ENCODE measurements around the gene TULP1. TPM values are rescaled to one million over a fixed set of nuclear protein-coding genes. Genes with fewer than 3 reads are reported as not detected.

The TULP1 gene
- total RNA-seq, 1 experiment from 2014 or later: not detected

- H3K4me2 ChIP-seq (ENCODE audit: low read length): peak overlapping the region; percentile 21
- no TSS peak for BruUV-seq (replicated peaks)
- H4K20me1 ChIP-seq (ENCODE audit: insufficient read depth): no peaks in the 10 kb centered on the region
- H3K9me3 ChIP-seq (ENCODE audit: control insufficient read depth in 1 of 2, insufficient read depth in 1 of 2, low read depth in 1 of 2, low read length in 2 of 2): no peaks in the 10 kb centered on the region
- H3K27ac ChIP-seq (ENCODE audit: low read depth, low read length): no peak overlapping the region; the same call in 1 of the 2 replicates
- H3K9ac ChIP-seq (ENCODE audit: low read length): no peak overlapping the region
- ATAC-seq (no peak), DNase-seq (ENCODE audit: low read depth, low spot score) (no peak)
- H3K36me3 ChIP-seq (ENCODE audit: control insufficient read depth in 1 of 2, insufficient read depth in 2 of 2, low read length in 2 of 2): no peaks in the 10 kb centered on the region
- intact Hi-C loops (cut with micrococcal nuclease): no loop called here
- no peaks in the 10 kb centered on the region for H3K9me2 ChIP-seq (ENCODE audit: insufficient read depth)
- TF ChIP-seq CEBPB (IDR thresholded peaks at IDR 0.05; ENCODE audit: low read depth): no peak
- no peak for TF ChIP-seq TCF7L2 (IDR thresholded peaks at IDR 0.05; ENCODE audit: borderline replicate concordance, extremely low read depth, insufficient read depth, insufficient read length)
- ChIA-PET CTCF (no interaction called here), POLR2A (interaction anchor here (1.4 kb wide), 1 partner anchor 10 kb away, joined by 3 read pairs; no protein-coding TSS in a partner anchor), RAD21 (ENCODE audit: low non-redundant PET in 1 of 2, low total read pairs in 2 of 2, uncharacterized antibody in 2 of 2, unreplicated experiment in 2 of 2) (no interaction called here)
- H3K4me3 ChIP-seq (replicated peaks in 1 of 2; ENCODE audit: low read depth in 1 of 2, low read length in 2 of 2): no peak overlapping the region
- no peak overlapping the region for H2AFZ ChIP-seq (ENCODE audit: low read depth, low read length, poor library complexity, severe bottlenecking)
- H3K79me2 ChIP-seq (ENCODE audit: insufficient read depth, low read length): peaks cover 64% of the 10 kb centered on the region
- peaks cover 56 to 74% of the 10 kb centered on the region in 2 experiments for H3K4me1 ChIP-seq (ENCODE audit: control insufficient read depth in 1 of 2, insufficient read depth in 2 of 2, low read length in 2 of 2)
- no peaks in the 10 kb centered on the region for H3K27me3 ChIP-seq (ENCODE audit: insufficient read depth, low read length)
Measured at GRCh38 chr6:35491558-35492257, 21.0 kb downstream of the TULP1 start.

- POLR2A ChIA-PET: interaction anchor here (1.4 kb wide), 1 partner anchor 9 kb away, joined by 3 read pairs; no protein-coding TSS in a partner anchor
- Histone ChIP-seq H3K9me3 (ENCODE audit: control insufficient read depth in 1 of 2, insufficient read depth in 1 of 2, low read depth in 1 of 2, low read length in 2 of 2) (no peaks in the 10 kb centered on the region), H3K4me3 (replicated peaks in 1 of 2; ENCODE audit: low read depth in 1 of 2, low read length in 2 of 2) (no peak overlapping the region), H3K4me2 (ENCODE audit: low read length) (peak overlapping the region; percentile 21; the same call in 1 of the 2 replicates), H3K27me3 (ENCODE audit: insufficient read depth, low read length) (no peaks in the 10 kb centered on the region), H3K4me1 (ENCODE audit: control insufficient read depth in 1 of 2, insufficient read depth in 2 of 2, low read length in 2 of 2) (peaks cover 61 to 80% of the 10 kb centered on the region in 2 experiments), H3K9me2 (ENCODE audit: insufficient read depth) (no peaks in the 10 kb centered on the region), H3K9ac (ENCODE audit: low read length) (0 out of 2 replicates have a peak overlapping the region, but pooled peaks have one; percentile 14), H3K27ac (ENCODE audit: low read depth, low read length) (no peak overlapping the region), H2AFZ (ENCODE audit: low read depth, low read length, poor library complexity, severe bottlenecking) (no peak overlapping the region), H4K20me1 (ENCODE audit: insufficient read depth) (no peaks in the 10 kb centered on the region), H3K36me3 (ENCODE audit: control insufficient read depth in 1 of 2, insufficient read depth in 2 of 2, low read length in 2 of 2) (no peaks in the 10 kb centered on the region), H3K79me2 (ENCODE audit: insufficient read depth, low read length) (peaks cover 68% of the 10 kb centered on the region)
- no peak for DNase-seq (ENCODE audit: low read depth, low spot score)
- BruUV-seq (replicated peaks): no TSS peak
- intact Hi-C loops (cut with micrococcal nuclease): no loop called here
- no peak for ATAC-seq
- CTCF ChIA-PET: no interaction called here
- RAD21 ChIA-PET (ENCODE audit: low non-redundant PET in 1 of 2, low total read pairs in 2 of 2, uncharacterized antibody in 2 of 2, unreplicated experiment in 2 of 2): no interaction called here
- TF ChIP-seq POLR2AphosphoS5 (IDR thresholded peaks at IDR 0.05; ENCODE audit: low read depth, low read length) (no peak), ZFX (IDR thresholded peaks at IDR 0.05) (no peak), EZH2phosphoT487 (IDR thresholded peaks at IDR 0.05; ENCODE audit: borderline replicate concordance) (no peak), CBX3 (IDR thresholded peaks at IDR 0.05; ENCODE audit: low read depth) (no peak), SRF (IDR thresholded peaks at IDR 0.05; ENCODE audit: low read depth) (no peak), ELF1 (IDR thresholded peaks at IDR 0.05; ENCODE audit: borderline replicate concordance, low read depth) (no peak), JUND (IDR thresholded peaks at IDR 0.05) (no peak), SP1 (IDR thresholded peaks at IDR 0.05; ENCODE audit: low read depth) (no peak), POLR2A (IDR thresholded peaks at IDR 0.05; ENCODE audit: borderline replicate concordance, extremely low read depth, insufficient read depth, insufficient read length) (no peak), RAD21 (IDR thresholded peaks at IDR 0.05; ENCODE audit: low read depth) (no peak), YY1 (IDR thresholded peaks at IDR 0.05; ENCODE audit: extremely low read depth, insufficient replicate concordance, low read depth, low read length) (no peak), REST (IDR thresholded peaks at IDR 0.05; ENCODE audit: low read depth) (no peak), EGR1 (IDR thresholded peaks at IDR 0.05; ENCODE audit: low read depth) (no peak), EZH2 (IDR thresholded peaks at IDR 0.05) (no peak), SIN3A (IDR thresholded peaks at IDR 0.05; ENCODE audit: low read depth) (no peak), FOSL1 (IDR thresholded peaks at IDR 0.05; ENCODE audit: low read depth) (no peak)
Measured at GRCh38 chr6:35490821-35491557, 21.7 kb downstream of the TULP1 start.

All from HCT116 (cell line).